ENCODE measurements around the gene IFT27. TPM values are rescaled to one million over a fixed set of nuclear protein-coding genes. Genes with fewer than 3 reads are reported as not detected.

Gene IFT27
- total RNA-seq, 4 donors from 2014 or later = 4.4 to 15.8 (median 10.8) TPM

DNA sequence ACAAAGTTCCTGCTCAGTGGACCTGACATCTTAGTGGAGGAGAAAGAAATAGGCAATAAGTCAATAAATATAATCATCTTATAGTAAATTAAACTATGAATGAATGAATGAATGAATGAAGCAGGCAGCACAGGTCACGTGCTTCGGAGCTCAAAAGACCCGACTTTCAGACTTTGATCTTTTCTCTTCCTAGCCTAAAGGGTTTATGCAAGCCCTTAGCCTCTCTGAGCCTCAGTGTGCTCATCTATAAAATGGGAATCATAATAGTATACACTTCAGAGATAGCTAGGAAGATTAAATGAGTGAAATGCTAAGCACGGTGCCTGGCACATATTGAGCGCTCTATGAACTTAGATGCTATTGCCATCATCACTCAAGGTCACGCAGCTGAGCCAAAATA, 33.4 kb upstream of the IFT27 start:
- TF ChIP-seq, protein P1, sequence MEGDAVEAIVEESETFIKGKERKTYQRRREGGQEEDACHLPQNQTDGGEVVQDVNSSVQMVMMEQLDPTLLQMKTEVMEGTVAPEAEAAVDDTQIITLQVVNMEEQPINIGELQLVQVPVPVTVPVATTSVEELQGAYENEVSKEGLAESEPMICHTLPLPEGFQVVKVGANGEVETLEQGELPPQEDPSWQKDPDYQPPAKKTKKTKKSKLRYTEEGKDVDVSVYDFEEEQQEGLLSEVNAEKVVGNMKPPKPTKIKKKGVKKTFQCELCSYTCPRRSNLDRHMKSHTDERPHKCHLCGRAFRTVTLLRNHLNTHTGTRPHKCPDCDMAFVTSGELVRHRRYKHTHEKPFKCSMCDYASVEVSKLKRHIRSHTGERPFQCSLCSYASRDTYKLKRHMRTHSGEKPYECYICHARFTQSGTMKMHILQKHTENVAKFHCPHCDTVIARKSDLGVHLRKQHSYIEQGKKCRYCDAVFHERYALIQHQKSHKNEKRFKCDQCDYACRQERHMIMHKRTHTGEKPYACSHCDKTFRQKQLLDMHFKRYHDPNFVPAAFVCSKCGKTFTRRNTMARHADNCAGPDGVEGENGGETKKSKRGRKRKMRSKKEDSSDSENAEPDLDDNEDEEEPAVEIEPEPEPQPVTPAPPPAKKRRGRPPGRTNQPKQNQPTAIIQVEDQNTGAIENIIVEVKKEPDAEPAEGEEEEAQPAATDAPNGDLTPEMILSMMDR (IDR thresholded peaks at IDR 0.05) = no peak
- no peak for DNase-seq (ENCODE audit: low spot score)
- ATAC-seq (ENCODE audit: low FRiP score) = no peak

- ATAC-seq (ENCODE audit: low FRiP score) (no peak), DNase-seq (ENCODE audit: low spot score) (no peak)
- TF ChIP-seq, protein P1 (IDR thresholded peaks at IDR 0.05) = no peak
Measured at GRCh38 chr22:36808721-36809344, 32.9 kb upstream of the IFT27 start.

DNA sequence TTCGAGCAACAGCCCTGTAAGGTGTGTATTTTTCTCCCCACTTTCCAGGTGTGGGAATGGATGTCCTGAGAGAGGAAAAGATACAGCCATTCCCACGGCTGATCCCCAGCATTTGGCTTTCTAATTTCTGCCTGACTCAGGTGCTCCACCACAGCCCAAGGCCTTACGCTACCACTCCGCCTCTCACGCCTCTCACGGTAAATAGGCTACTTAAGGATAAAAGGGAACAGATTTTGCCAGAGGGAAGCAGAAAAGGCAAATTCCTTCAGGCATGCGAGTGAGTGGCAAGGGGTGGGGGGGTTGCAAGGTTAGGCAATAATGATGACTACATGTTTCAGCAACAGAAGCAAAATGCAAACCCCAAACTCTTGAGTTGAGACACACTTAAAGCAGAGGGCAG, 31.7 kb upstream of the IFT27 start:
- TF ChIP-seq, protein P1 (IDR thresholded peaks at IDR 0.05) = no peak
- ATAC-seq (ENCODE audit: low FRiP score) (no peak), DNase-seq (ENCODE audit: low spot score) (no peak)

DNA sequence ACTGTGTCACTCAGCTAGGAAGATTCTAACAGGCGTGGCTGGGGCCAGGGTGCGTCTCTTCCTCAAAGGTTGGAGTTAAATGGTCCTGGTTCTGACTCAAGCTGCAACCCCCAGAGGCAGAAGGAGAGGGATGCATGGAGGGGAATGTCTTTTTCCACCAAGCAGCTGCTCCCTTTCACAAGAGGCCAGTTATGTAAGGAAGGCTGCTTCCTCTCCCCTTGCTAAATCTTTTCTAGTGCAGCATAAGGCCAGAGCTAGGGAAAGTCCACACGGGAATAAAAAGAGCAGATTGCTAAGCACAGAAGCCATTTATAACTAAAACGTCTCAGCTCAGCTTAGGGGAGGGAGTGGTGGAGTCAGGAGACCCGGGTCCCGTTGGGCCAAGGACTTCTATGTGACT, 30.9 kb upstream of the IFT27 start:
- ATAC-seq (ENCODE audit: low FRiP score) = no peak
- TF ChIP-seq, protein P1 (IDR thresholded peaks at IDR 0.05) = no peak

GRCh38 chr22:36803358-36803757, 27.4 kb upstream of the IFT27 start:
- DNase-seq (ENCODE audit: low spot score) = no peak
- no peak for ATAC-seq (ENCODE audit: low FRiP score)
- TF ChIP-seq, protein P1 (IDR thresholded peaks at IDR 0.05) = no peak

More for the DNA sequence above, 30.9 kb upstream of the IFT27 start:
- no peak for DNase-seq (ENCODE audit: low spot score)

DNA sequence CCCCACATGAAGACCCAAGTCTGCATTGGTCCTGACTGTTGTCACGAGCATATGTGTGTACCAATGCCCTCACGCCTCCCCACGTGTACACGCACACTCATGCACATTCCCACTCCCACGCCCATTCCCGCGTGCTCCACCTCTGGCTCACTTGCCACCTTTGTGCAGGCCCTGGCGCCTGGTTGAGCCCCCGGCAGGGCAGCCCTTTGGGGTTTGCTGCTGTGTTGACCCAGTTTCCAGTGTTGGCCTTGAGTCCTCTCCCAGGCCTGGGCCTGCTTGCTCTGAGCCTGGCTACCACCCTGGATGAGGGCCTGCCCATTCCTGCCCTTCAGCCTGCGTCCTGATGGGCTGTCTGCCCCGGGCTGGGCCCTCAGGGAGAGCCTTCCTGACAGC, 22.8 kb upstream of the IFT27 start:
- DNase-seq (ENCODE audit: low spot score) = no peak
- TF ChIP-seq, protein P1 (IDR thresholded peaks at IDR 0.05) = no peak
- ATAC-seq (ENCODE audit: low FRiP score) = no peak

GRCh38 chr22:36797911-36798673, 22.2 kb upstream of the IFT27 start:
- TF ChIP-seq, protein P1 (IDR thresholded peaks at IDR 0.05) = no peak
- DNase-seq (ENCODE audit: low spot score) (no peak), ATAC-seq (ENCODE audit: low FRiP score) (no peak)

Data from omental fat pad (tissue), 4 donors.